ENCODE data around the gene HHIPL2.

HHIPL2 gene

DNA sequence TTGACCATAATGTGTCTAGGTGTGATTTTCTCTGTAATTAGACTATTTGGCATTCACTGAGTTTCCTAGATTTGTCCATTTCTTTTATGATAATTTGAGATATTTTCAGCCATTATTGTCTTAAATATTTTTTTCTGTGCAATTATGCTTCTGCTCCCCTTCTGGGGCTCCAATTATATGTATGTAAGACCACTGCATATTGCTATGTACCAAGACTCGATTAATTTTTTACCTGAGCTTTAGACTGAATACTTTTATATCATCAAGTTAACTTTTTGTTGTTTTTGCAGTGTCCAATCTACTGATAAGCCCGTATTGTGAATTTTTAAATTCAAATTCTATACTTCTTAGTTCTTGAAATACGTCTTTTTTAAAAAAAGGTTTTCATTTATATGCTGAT lies 46.9 kb upstream of the HHIPL2 start:
- TF ChIP-seq, protein P1, sequence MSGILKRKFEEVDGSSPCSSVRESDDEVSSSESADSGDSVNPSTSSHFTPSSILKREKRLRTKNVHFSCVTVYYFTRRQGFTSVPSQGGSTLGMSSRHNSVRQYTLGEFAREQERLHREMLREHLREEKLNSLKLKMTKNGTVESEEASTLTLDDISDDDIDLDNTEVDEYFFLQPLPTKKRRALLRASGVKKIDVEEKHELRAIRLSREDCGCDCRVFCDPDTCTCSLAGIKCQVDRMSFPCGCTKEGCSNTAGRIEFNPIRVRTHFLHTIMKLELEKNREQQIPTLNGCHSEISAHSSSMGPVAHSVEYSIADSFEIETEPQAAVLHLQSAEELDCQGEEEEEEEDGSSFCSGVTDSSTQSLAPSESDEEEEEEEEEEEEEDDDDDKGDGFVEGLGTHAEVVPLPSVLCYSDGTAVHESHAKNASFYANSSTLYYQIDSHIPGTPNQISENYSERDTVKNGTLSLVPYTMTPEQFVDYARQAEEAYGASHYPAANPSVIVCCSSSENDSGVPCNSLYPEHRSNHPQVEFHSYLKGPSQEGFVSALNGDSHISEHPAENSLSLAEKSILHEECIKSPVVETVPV (CRISPR knock-in tag; IDR thresholded peaks at IDR 0.05) = no peak
- TF ChIP-seq ESRRG (CRISPR knock-in tag; IDR thresholded peaks at IDR 0.05) (no peak), ZNF8 (CRISPR knock-in tag; IDR thresholded peaks at IDR 0.05) (no peak), TSHZ2 (CRISPR knock-in tag; IDR thresholded peaks at IDR 0.05) (no peak), OSR1 (CRISPR knock-in tag; IDR thresholded peaks at IDR 0.05) (no peak), ZFP3 (CRISPR knock-in tag; IDR thresholded peaks at IDR 0.05) (no peak), CSDC2 (CRISPR knock-in tag; IDR thresholded peaks at IDR 0.05) (no peak), ZNF70 (CRISPR knock-in tag; IDR thresholded peaks at IDR 0.05) (no peak), TCF4 (CRISPR knock-in tag; IDR thresholded peaks at IDR 0.05; ENCODE audit: borderline replicate concordance) (no peak), ZC3H10 (CRISPR knock-in tag; IDR thresholded peaks at IDR 0.05) (no peak), ZFP30 (CRISPR knock-in tag; IDR thresholded peaks at IDR 0.05) (no peak)
- TF ChIP-seq, protein P2, sequence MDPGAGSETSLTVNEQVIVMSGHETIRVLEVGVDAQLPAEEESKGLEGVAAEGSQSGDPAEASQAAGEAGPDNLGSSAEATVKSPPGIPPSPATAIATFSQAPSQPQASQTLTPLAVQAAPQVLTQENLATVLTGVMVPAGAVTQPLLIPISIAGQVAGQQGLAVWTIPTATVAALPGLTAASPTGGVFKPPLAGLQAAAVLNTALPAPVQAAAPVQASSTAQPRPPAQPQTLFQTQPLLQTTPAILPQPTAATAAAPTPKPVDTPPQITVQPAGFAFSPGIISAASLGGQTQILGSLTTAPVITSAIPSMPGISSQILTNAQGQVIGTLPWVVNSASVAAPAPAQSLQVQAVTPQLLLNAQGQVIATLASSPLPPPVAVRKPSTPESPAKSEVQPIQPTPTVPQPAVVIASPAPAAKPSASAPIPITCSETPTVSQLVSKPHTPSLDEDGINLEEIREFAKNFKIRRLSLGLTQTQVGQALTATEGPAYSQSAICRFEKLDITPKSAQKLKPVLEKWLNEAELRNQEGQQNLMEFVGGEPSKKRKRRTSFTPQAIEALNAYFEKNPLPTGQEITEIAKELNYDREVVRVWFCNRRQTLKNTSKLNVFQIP (CRISPR knock-in tag; IDR thresholded peaks at IDR 0.05; ENCODE audit: borderline replicate concordance, low read depth) = no peak
- no peak for ATAC-seq

- TF ChIP-seq SNAI2 (CRISPR knock-in tag; IDR thresholded peaks at IDR 0.05) (no peak), TOX (CRISPR knock-in tag; IDR thresholded peaks at IDR 0.05; ENCODE audit: borderline replicate concordance) (no peak), CSDC2 (CRISPR knock-in tag; IDR thresholded peaks at IDR 0.05) (no peak), ZC3H10 (CRISPR knock-in tag; IDR thresholded peaks at IDR 0.05) (no peak), TSHZ2 (CRISPR knock-in tag; IDR thresholded peaks at IDR 0.05) (no peak), ZNF70 (CRISPR knock-in tag; IDR thresholded peaks at IDR 0.05) (no peak), ZNF8 (CRISPR knock-in tag; IDR thresholded peaks at IDR 0.05) (no peak), ZFP3 (CRISPR knock-in tag; IDR thresholded peaks at IDR 0.05) (no peak), ARNTL (CRISPR knock-in tag; IDR thresholded peaks at IDR 0.05; ENCODE audit: borderline replicate concordance, low read depth) (no peak), GLIS3 (CRISPR knock-in tag; IDR thresholded peaks at IDR 0.05) (no peak)
- TF ChIP-seq, protein P3, sequence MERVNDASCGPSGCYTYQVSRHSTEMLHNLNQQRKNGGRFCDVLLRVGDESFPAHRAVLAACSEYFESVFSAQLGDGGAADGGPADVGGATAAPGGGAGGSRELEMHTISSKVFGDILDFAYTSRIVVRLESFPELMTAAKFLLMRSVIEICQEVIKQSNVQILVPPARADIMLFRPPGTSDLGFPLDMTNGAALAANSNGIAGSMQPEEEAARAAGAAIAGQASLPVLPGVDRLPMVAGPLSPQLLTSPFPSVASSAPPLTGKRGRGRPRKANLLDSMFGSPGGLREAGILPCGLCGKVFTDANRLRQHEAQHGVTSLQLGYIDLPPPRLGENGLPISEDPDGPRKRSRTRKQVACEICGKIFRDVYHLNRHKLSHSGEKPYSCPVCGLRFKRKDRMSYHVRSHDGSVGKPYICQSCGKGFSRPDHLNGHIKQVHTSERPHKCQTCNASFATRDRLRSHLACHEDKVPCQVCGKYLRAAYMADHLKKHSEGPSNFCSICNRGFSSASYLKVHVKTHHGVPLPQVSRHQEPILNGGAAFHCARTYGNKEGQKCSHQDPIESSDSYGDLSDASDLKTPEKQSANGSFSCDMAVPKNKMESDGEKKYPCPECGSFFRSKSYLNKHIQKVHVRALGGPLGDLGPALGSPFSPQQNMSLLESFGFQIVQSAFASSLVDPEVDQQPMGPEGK (CRISPR knock-in tag; IDR thresholded peaks at IDR 0.05; ENCODE audit: borderline replicate concordance) = no peak
- TF ChIP-seq, protein P4, sequence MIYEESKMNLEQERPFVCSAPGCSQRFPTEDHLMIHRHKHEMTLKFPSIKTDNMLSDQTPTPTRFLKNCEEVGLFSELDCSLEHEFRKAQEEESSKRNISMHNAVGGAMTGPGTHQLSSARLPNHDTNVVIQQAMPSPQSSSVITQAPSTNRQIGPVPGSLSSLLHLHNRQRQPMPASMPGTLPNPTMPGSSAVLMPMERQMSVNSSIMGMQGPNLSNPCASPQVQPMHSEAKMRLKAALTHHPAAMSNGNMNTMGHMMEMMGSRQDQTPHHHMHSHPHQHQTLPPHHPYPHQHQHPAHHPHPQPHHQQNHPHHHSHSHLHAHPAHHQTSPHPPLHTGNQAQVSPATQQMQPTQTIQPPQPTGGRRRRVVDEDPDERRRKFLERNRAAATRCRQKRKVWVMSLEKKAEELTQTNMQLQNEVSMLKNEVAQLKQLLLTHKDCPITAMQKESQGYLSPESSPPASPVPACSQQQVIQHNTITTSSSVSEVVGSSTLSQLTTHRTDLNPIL (CRISPR knock-in tag; IDR thresholded peaks at IDR 0.05; ENCODE audit: low read depth) = no peak
- ATAC-seq = no peak
Measured at GRCh38 chr1:222592171-222592570, 44.3 kb upstream of the HHIPL2 start.

Measured in SK-N-SH treated with all-trans-retinoic acid at 6 μM for 48 hours (cell line).